Keratinocyte (primary cell): ENCODE measurements around the gene CPNE9. TPM values are rescaled to one million over a fixed set of nuclear protein-coding genes. Genes with fewer than 3 reads are reported as not detected.

Source experiments
- DNase-seq: peaks from one replicate; pipeline ENCODE4 v3.0.0-alpha.2; 2011; ENCODE audit warnings: low read depth, missing footprints, low spot score
- FAIRE-seq: peaks from 2 replicates; lab custom pipeline; 2011; peaks lifted over from hg19 to GRCh38; lab: Jason Lieb, UNC
- H2AFZ ChIP-seq: 2 replicates; pipeline ENCODE4 v1.6.0; 2012; ENCODE audit warnings: low read length, control low read depth, inconsistent platforms; ENCODE audit not compliant: control insufficient read depth
- H3K27ac ChIP-seq: 2 replicates; pipeline ENCODE4 v1.5.1; 2011; ENCODE audit warnings: low read length; ENCODE audit not compliant: control insufficient read depth, insufficient read depth
- H3K27me3 ChIP-seq: 3 replicates; pipeline ENCODE4 v1.6.0; 2011; ENCODE audit warnings: low read length; ENCODE audit not compliant: control insufficient read depth, insufficient read depth; ENCODE audit errors: extremely low read depth
- H3K36me3 ChIP-seq, 2 experiments: 2 replicates in 1 of 2; 3 replicates in 1 of 2; pipeline ENCODE4 v1.5.1; 2011; ENCODE audit warnings: low read length in 2 of 2, mild to moderate bottlenecking in 1 of 2; ENCODE audit not compliant: control insufficient read depth in 2 of 2, insufficient read depth in 2 of 2; ENCODE audit errors: extremely low read depth in 1 of 2
- H3K4me1 ChIP-seq: 3 replicates; pipeline ENCODE4 v1.5.1; 2011; ENCODE audit warnings: low read length; ENCODE audit not compliant: control insufficient read depth, insufficient read depth; ENCODE audit errors: extremely low read depth
- H3K4me2 ChIP-seq: 3 replicates; pipeline ENCODE4 v1.6.0; 2011; ENCODE audit warnings: low read depth, low read length; ENCODE audit not compliant: control insufficient read depth, insufficient read depth; ENCODE audit errors: extremely low read depth
- H3K4me3 ChIP-seq, 3 experiments: fragments of 200-600 bp in 1 of 3; sonication (generic) in 1 of 3; 2 replicates in 2 of 3; 3 replicates in 1 of 3; pipeline ENCODE4 v1.5.1; 2011 to 2016; ENCODE audit warnings: low read length in 3 of 3, mild to moderate bottlenecking in 3 of 3, control low read depth in 2 of 3, inconsistent platforms in 1 of 3, low read depth in 1 of 3, mixed read lengths in 1 of 3, mixed run types in 1 of 3, moderate library complexity in 1 of 3; ENCODE audit not compliant: control insufficient read depth in 2 of 3, insufficient read depth in 2 of 3; ENCODE audit errors: extremely low read depth in 1 of 3
- H3K79me2 ChIP-seq: 2 replicates; pipeline ENCODE4 v1.6.0; 2012; ENCODE audit warnings: low read length; ENCODE audit not compliant: control insufficient read depth, insufficient read depth
- H3K9ac ChIP-seq: 3 replicates; pipeline ENCODE4 v1.6.0; 2011; ENCODE audit warnings: low read length; ENCODE audit not compliant: control insufficient read depth, insufficient read depth; ENCODE audit errors: extremely low read depth
- H3K9me1 ChIP-seq: 3 replicates; pipeline ENCODE4 v1.6.0; 2011; ENCODE audit warnings: low read length; ENCODE audit not compliant: control insufficient read depth, insufficient read depth; ENCODE audit errors: extremely low read depth
- H3K9me3 ChIP-seq: 2 replicates; pipeline ENCODE4 v1.5.1; 2012; ENCODE audit warnings: low read depth, low read length; ENCODE audit not compliant: control insufficient read depth
- H4K20me1 ChIP-seq: 3 replicates; pipeline ENCODE4 v1.6.0; 2011; ENCODE audit warnings: low read length; ENCODE audit not compliant: control insufficient read depth, insufficient read depth; ENCODE audit errors: extremely low read depth
- EZH2 ChIP-seq: IDR thresholded peaks from one replicate; pipeline ENCODE4 v1.6.1; 2012; ENCODE audit warnings: inconsistent platforms, mild to moderate bottlenecking, low read length, moderate library complexity
- dilution Hi-C: fragments of 300-500 bp; cut with MboI; formaldehyde crosslinking; loops from one replicate; pipeline ENCODE4 v1.7.0; 2020; ENCODE audit warnings: low sequenced_read_pairs; ENCODE audit not compliant: extremely low pct_ligation_motif_present
- polyA plus RNA-seq, 5 experiments: library from polyadenylated mRNA; depleted of rRNA in 3 of 5; stranded (reverse) in 3 of 5; stranded (forward) in 1 of 5; unstranded in 1 of 5; fragments of >200 nt; gene quantifications; 1 replicate in 1 of 5; 2 replicates in 3 of 5; 3 replicates in 1 of 5; pipeline versions ENCODE4 v1.2.1 to v1.2.3, GENCODE V29; 2011 to 2012; ENCODE audit warnings: missing spikeins in 2 of 5, low read depth in 1 of 5, low replicate concordance in 1 of 5
- TF ChIP-seq, protein P1 (sequence below), 3 experiments: IDR thresholded peaks in 1 of 3; conservative IDR thresholded peaks in 1 of 3; optimal IDR thresholded peaks in 1 of 3; 2 replicates in 2 of 3; 3 replicates in 1 of 3; pipeline versions ENCODE3 to v1.5.1; 2011; ENCODE audit warnings: low read length in 3 of 3, mild to moderate bottlenecking in 3 of 3, moderate library complexity in 2 of 3, control low read depth in 1 of 3, inconsistent platforms in 1 of 3; ENCODE audit not compliant: insufficient read depth in 2 of 3; ENCODE audit errors: extremely low read depth in 1 of 3

CPNE9 gene
- polyA plus RNA-seq, 1 donor (not counting 4 experiments of a cell fraction or from before 2014, with no cell fraction given): not detected

- Histone ChIP-seq H2AFZ (no peak overlapping the region), H3K4me3 (no peak overlapping the region), H3K27ac (no peak overlapping the region), H3K79me2 (no peaks in the 10 kb centered on the region), H3K9ac (no peak overlapping the region), H3K4me1 (no peaks in the 10 kb centered on the region), H3K4me2 (no peak overlapping the region), H3K9me3 (no peaks in the 10 kb centered on the region), H3K36me3 (peaks cover 21 to 37% of the 10 kb centered on the region in 2 experiments), H4K20me1 (no peaks in the 10 kb centered on the region), H3K9me1 (no peaks in the 10 kb centered on the region), H3K27me3 (no peaks in the 10 kb centered on the region)
- TF ChIP-seq, protein P1, sequence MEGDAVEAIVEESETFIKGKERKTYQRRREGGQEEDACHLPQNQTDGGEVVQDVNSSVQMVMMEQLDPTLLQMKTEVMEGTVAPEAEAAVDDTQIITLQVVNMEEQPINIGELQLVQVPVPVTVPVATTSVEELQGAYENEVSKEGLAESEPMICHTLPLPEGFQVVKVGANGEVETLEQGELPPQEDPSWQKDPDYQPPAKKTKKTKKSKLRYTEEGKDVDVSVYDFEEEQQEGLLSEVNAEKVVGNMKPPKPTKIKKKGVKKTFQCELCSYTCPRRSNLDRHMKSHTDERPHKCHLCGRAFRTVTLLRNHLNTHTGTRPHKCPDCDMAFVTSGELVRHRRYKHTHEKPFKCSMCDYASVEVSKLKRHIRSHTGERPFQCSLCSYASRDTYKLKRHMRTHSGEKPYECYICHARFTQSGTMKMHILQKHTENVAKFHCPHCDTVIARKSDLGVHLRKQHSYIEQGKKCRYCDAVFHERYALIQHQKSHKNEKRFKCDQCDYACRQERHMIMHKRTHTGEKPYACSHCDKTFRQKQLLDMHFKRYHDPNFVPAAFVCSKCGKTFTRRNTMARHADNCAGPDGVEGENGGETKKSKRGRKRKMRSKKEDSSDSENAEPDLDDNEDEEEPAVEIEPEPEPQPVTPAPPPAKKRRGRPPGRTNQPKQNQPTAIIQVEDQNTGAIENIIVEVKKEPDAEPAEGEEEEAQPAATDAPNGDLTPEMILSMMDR (optimal IDR thresholded peaks at IDR 0.05 in 1 of 3, IDR thresholded peaks at IDR 0.05 in 1 of 3, conservative IDR thresholded peaks at IDR 0.05 in 1 of 3; ENCODE audit: extremely low read depth in 1 of 3, insufficient read depth in 2 of 3, low read length in 3 of 3): no peak
- no peak for TF ChIP-seq EZH2
- dilution Hi-C loops: no loop called here
- FAIRE-seq (no peak), DNase-seq (no peak)
Observed at GRCh38 chr3:9690451-9691450, 12.9 kb upstream of the CPNE9 start.

DNA sequence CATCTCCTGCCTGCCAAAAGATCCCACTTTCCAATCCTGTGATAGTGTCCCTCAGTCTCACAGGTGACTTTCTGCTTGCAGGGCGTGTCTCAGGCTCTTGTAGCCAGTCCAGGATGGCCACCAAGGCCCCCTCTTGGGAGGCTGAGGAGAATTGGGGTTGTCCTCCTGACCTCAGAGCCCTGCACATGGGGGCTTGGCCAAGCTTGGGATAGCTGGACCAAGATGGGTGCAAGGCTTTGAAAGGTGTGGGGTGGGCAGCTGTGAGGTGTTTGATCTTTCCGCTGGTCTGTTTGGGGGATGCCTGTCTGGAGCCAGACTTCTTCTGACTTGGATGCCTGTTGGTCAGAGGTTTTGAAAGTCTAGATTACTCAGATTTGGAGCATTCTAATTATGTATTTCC, 12.0 kb upstream of the CPNE9 start:
- Histone ChIP-seq H3K27ac (no peak overlapping the region), H3K9ac (no peak overlapping the region), H3K4me2 (no peak overlapping the region), H3K4me3 (no peak overlapping the region), H3K79me2 (no peaks in the 10 kb centered on the region), H3K4me1 (no peaks in the 10 kb centered on the region), H3K27me3 (no peaks in the 10 kb centered on the region), H2AFZ (no peak overlapping the region), H4K20me1 (no peaks in the 10 kb centered on the region), H3K36me3 (peaks cover 19 to 39% of the 10 kb centered on the region in 2 experiments), H3K9me1 (no peaks in the 10 kb centered on the region), H3K9me3 (no peaks in the 10 kb centered on the region)
- TF ChIP-seq EZH2: no peak
- TF ChIP-seq, protein P1 (optimal IDR thresholded peaks at IDR 0.05 in 1 of 3, IDR thresholded peaks at IDR 0.05 in 1 of 3, conservative IDR thresholded peaks at IDR 0.05 in 1 of 3; ENCODE audit: extremely low read depth in 1 of 3, insufficient read depth in 2 of 3, low read length in 3 of 3): no peak
- FAIRE-seq (no peak), DNase-seq (no peak)
- dilution Hi-C loops: no loop called here
